Transverse colon (tissue), 4 donors: ENCODE results near the gene EYA3. TPM values are rescaled to one million over a fixed set of nuclear protein-coding genes. Genes with fewer than 3 reads are reported as not detected.
A peak's percentile ranks its signal among the peaks of the same experiment; 100 is the strongest.

Experiments
- DNase-seq: peaks from one replicate; pipeline ENCODE4 v3.0.0-alpha.2; 2019
- H3K27ac ChIP-seq, 4 donors: fragments of 200-600 bp; sonication (generic); 2 replicates each; pipeline ENCODE4 v1.5.1; 2016 to 2018; ENCODE audit warnings: inconsistent platforms in 4 of 4
- H3K27me3 ChIP-seq: fragments of 200-600 bp; sonication (generic); 2 replicates; pipeline ENCODE4 v1.5.1; 2017; ENCODE audit warnings: inconsistent platforms
- H3K36me3 ChIP-seq, 4 donors: fragments of 200-600 bp; sonication (generic); 2 replicates each; pipeline ENCODE4 v1.5.1; 2017 to 2019; ENCODE audit warnings: inconsistent platforms in 4 of 4
- H3K4me1 ChIP-seq, 4 donors: fragments of 200-600 bp; sonication (generic); 2 replicates each; pipeline ENCODE4 v1.5.1; 2017 to 2020; ENCODE audit warnings: inconsistent platforms in 4 of 4
- H3K4me3 ChIP-seq, 4 donors: fragments of 200-600 bp; sonication (generic); 1 replicate in 1 of 4; 2 replicates in 3 of 4; pipeline versions ENCODE4 v1.5.1 to v1.6.1; 2017 to 2019; ENCODE audit warnings: inconsistent platforms in 4 of 4
- H3K9me3 ChIP-seq, 2 donors: fragments of 200-600 bp; sonication (generic); 2 replicates each; pipeline ENCODE4 v1.5.1; 2017 to 2019; ENCODE audit warnings: inconsistent platforms in 2 of 2
- EP300 ChIP-seq: sonication (generic); formaldehyde crosslinking; IDR thresholded peaks from one replicate; pipeline ENCODE4 v1.6.1; 2017; ENCODE audit warnings: antibody characterized with exemption, low read depth
- POLR2A ChIP-seq: fragments of 450-650 bp; IDR thresholded peaks from one replicate; pipeline ENCODE4 v1.6.1; 2016; ENCODE audit warnings: antibody characterized with exemption, mild to moderate bottlenecking, moderate library complexity
- POLR2AphosphoS5 ChIP-seq, 3 donors: sonication (generic); formaldehyde crosslinking; IDR thresholded peaks; one replicate each; pipeline ENCODE4 v1.6.1; 2016; ENCODE audit warnings: antibody characterized with exemption in 3 of 3
- WGBS, 2 donors: methylation state at CpG; one replicate each; pipeline ENCODE4 v1.1.5; 2018; ENCODE audit warnings: low coverage in 1 of 2; 5-methylcytosine and 5-hydroxymethylcytosine counted together
- in situ Hi-C, 4 donors: fragments of 200-750 bp; cut with MboI; loops; one replicate each; pipeline versions ENCODE4 v1.15.0 to v1.15.1; 2017; ENCODE audit warnings: low sequenced_read_pairs in 3 of 4, low pct_ligation_motif_present in 1 of 4, low pct_unique_long_range_greater_than_20kb in 1 of 4
- intact Hi-C: fragments of 100-400 bp; cut with DNase I; formaldehyde crosslinking; loops from one replicate; pipeline ENCODE4 v1.15.1; 2023; ENCODE audit warnings: low total_unique reads
- total RNA-seq, 4 donors: library from RNA; depleted of rRNA; stranded (reverse); fragments of >200 nt; gene quantifications; one replicate each; pipeline ENCODE4 v1.1.0, GENCODE V29; 2016
- TF ChIP-seq, protein P1 (sequence below), 5 experiments: fragments of 200-600 bp in 3 of 5; fragments of 450-650 bp in 2 of 5; sonication (generic) in 3 of 5; IDR thresholded peaks; 1 replicate in 2 of 5; 2 replicates in 3 of 5; pipeline ENCODE4 v1.5.1; 2016 to 2017; ENCODE audit warnings: antibody characterized with exemption in 5 of 5, inconsistent platforms in 3 of 5, mild to moderate bottlenecking in 2 of 5, moderate library complexity in 1 of 5

The EYA3 gene
- total RNA-seq, 4 donors from 2014 or later = 14.6 to 50.2 (median 18.5) TPM

DNA sequence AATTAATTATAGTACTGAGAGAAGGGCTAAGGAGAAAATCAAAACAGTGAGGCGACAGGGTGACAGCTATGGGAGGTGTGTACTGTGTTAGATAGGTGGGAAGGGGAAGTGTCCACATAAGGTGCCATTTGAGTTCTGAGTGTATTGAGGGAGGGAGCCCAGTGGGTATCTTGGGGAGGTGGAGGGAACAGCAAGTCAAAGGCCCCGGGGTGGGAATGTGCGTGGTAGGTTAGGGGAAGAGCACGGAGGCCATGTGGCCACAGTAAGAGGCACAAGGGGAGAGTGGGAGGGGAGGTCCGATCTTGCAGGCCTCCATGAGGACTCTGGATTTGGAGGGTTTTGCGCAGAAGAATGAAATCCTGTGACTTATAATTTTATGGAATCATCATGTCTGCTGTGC is 131.6 kb downstream of the EYA3 start:
- no peak overlapping the region for H3K4me3 ChIP-seq
- no peaks in the 10 kb centered on the region for H3K27me3 ChIP-seq
- in situ Hi-C loops = no loop called here
- no peaks in the 10 kb centered on the region for H3K9me3 ChIP-seq
- H3K36me3 ChIP-seq = no peaks in the 10 kb centered on the region
- no peak for TF ChIP-seq EP300
- WGBS, 2 donors = 85 to 86% methylated on average over 6 of the region's 6 CpGs
- no peak overlapping the region for H3K27ac ChIP-seq
- intact Hi-C loops = no loop called here
- peaks cover 14 to 34% (median 26%) of the 10 kb centered on the region in 4 donors for H3K4me1 ChIP-seq
- no peak for DNase-seq

DNA sequence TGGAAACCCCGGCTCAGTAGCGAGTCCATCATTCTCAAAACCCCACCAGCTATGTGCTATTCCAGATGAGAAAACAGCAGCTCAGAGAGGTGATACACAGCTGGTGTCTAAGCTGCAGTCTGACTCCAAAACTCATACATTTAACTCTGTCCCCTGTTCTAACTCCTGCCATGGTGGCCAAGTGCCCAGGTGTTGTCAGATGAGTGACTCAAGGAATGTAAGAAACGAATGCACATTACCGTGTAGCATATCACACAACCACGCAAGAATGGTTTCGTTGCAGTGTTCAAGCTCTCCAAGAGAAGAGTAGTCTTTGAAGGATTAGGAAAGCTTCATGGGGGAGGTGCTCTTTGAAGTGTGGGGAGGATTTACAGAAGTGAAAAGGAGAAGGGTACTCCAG is 133.3 kb downstream of the EYA3 start:
- Histone ChIP-seq H3K27me3 (no peaks in the 10 kb centered on the region), H3K27ac (no peak overlapping the region), H3K4me3 (no peak overlapping the region), H3K36me3 (no peaks in the 10 kb centered on the region), H3K4me1 (peaks cover 4 to 25% (median 14%) of the 10 kb centered on the region in 4 donors), H3K9me3 (no peaks in the 10 kb centered on the region)
- TF ChIP-seq POLR2AphosphoS5 (IDR thresholded peaks at IDR 0.05) (no peak), EP300 (no peak), POLR2A (no peak)
- TF ChIP-seq, protein P1, sequence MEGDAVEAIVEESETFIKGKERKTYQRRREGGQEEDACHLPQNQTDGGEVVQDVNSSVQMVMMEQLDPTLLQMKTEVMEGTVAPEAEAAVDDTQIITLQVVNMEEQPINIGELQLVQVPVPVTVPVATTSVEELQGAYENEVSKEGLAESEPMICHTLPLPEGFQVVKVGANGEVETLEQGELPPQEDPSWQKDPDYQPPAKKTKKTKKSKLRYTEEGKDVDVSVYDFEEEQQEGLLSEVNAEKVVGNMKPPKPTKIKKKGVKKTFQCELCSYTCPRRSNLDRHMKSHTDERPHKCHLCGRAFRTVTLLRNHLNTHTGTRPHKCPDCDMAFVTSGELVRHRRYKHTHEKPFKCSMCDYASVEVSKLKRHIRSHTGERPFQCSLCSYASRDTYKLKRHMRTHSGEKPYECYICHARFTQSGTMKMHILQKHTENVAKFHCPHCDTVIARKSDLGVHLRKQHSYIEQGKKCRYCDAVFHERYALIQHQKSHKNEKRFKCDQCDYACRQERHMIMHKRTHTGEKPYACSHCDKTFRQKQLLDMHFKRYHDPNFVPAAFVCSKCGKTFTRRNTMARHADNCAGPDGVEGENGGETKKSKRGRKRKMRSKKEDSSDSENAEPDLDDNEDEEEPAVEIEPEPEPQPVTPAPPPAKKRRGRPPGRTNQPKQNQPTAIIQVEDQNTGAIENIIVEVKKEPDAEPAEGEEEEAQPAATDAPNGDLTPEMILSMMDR (IDR thresholded peaks at IDR 0.05) = no peak
- DNase-seq = no peak
- intact Hi-C loops (no loop called here), in situ Hi-C loops (no loop called here)
- 83 to 91% methylated on average over 4 to 6 of the region's 6 CpGs for WGBS, 2 donors

DNA sequence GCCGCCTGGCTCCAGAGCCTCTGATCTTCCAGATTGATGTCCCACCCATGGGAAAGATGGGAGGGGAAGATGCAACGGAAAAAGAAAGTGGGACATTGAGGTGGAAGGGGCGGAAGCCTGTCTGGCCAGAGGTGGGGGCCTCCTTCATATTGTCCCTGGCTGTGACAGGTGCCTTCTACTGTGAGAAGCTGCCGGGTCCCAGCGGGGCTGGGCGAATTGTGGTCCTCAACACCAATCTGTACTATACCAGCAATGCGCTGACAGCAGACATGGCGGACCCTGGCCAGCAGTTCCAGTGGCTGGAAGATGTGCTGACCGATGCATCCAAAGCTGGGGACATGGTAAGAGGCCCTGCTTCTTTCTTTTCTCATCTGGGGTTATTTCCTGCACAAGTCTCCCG is 134.2 kb downstream of the EYA3 start:
- H3K4me1 ChIP-seq = peaks cover 4 to 23% (median 12%) of the 10 kb centered on the region in 4 donors
- intact Hi-C loops = no loop called here
- no peaks in the 10 kb centered on the region for H3K9me3 ChIP-seq
- H3K27me3 ChIP-seq = no peaks in the 10 kb centered on the region
- no peak for DNase-seq
- H3K27ac ChIP-seq = no peak overlapping the region
- WGBS, 2 donors = 84 to 93% methylated on average over 3 to 10 of the region's 10 CpGs
- in situ Hi-C loops = no loop called here
- no peaks in the 10 kb centered on the region for H3K36me3 ChIP-seq
- TF ChIP-seq POLR2A (no peak), POLR2AphosphoS5 (IDR thresholded peaks at IDR 0.05) (no peak), EP300 (no peak)
- TF ChIP-seq, protein P1 (IDR thresholded peaks at IDR 0.05) = no peak
- no peak overlapping the region for H3K4me3 ChIP-seq

DNA sequence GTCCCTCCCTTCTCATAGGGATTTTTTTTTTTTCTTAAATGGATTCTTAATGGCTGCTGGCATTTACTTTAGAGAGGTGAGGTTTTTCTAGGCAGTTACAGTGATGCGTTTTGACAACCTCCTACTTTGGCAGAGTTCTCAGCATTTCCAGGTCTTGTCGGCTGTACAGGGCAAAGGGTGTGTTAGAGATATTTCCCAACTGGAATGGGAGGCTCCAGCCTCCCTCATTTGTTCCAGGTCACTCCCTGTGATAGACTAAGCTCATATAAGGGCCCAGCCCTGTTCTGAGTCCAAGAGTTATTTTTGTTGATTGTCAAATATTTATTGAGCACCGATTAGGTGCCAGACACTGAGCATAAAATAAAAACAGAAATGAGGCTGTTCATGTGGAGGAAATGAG is 136.3 kb downstream of the EYA3 start:
- TF ChIP-seq POLR2AphosphoS5 (IDR thresholded peaks at IDR 0.05) = peak in 1 of 3 donors; percentile 23
- no peak for TF ChIP-seq POLR2A
- no peak for TF ChIP-seq EP300
- TF ChIP-seq, protein P1 (IDR thresholded peaks at IDR 0.05) = no peak
- peak; percentile 62 for DNase-seq
- intact Hi-C loops (no loop called here), in situ Hi-C loops (no loop called here)
- H3K4me3 ChIP-seq = no peak overlapping the region
- no peaks in the 10 kb centered on the region for H3K36me3 ChIP-seq
- H3K4me1 ChIP-seq = peaks cover 4 to 17% (median 8%) of the 10 kb centered on the region in 4 donors
- H3K9me3 ChIP-seq = no peaks in the 10 kb centered on the region
- peak overlapping the region; percentile 62 to 79 (median 69) for H3K27ac ChIP-seq
- WGBS, 2 donors = 47 to 52% methylated on average over 3 of the region's 3 CpGs
- H3K27me3 ChIP-seq = no peaks in the 10 kb centered on the region

DNA sequence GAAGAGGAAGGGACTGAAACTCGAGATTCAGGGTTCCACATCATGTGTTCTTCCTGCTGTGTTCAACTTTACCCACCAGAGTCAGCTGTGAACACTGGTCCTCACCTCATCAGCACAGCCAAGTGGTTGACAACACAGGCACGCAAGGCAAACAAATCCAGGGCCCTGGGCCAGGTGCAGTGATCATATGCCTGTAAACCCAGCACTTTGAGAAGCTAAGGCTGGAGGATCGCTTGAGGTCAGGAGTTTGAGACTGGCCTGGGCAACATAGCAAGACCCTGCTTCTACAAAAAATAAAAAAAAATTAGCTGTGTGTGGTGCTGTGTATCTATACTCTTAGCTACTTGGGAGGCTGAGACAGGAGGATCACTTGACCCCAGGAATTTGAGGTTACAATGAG is 137.0 kb downstream of the EYA3 start:
- intact Hi-C loops (no loop called here), in situ Hi-C loops (no loop called here)
- no peak for DNase-seq
- WGBS, 2 donors = 29 to 47% methylated on average over 2 to 3 of the region's 3 CpGs
- TF ChIP-seq POLR2A (no peak), EP300 (no peak), POLR2AphosphoS5 (IDR thresholded peaks at IDR 0.05) (no peak)
- TF ChIP-seq, protein P1 (IDR thresholded peaks at IDR 0.05) = no peak
- H3K36me3 ChIP-seq = no peaks in the 10 kb centered on the region
- no peaks in the 10 kb centered on the region for H3K27me3 ChIP-seq
- peak overlapping the region; percentile 62 to 79 (median 69) for H3K27ac ChIP-seq
- H3K4me1 ChIP-seq = peaks cover 4 to 17% (median 8%) of the 10 kb centered on the region in 4 donors
- no peaks in the 10 kb centered on the region for H3K9me3 ChIP-seq
- H3K4me3 ChIP-seq = no peak overlapping the region
